Lower leg skin (tissue), 4 donors: ENCODE measurements around the gene GNB5. TPM values are rescaled to one million over a fixed set of nuclear protein-coding genes. Genes with fewer than 3 reads are reported as not detected.

Experiments used
- DNase-seq, 2 donors: peaks; one replicate each; pipeline ENCODE4 v3.0.0-alpha.2; 2019; ENCODE audit warnings: low spot score in 2 of 2
- H3K4me3 ChIP-seq: fragments of 200-600 bp; sonication (generic); 2 replicates; pipeline ENCODE4 v1.5.1; 2017; ENCODE audit warnings: mild to moderate bottlenecking, low read depth; ENCODE audit not compliant: poor library complexity, severe bottlenecking
- POLR2A ChIP-seq, 2 donors: fragments of 450-650 bp; IDR thresholded peaks; one replicate each; pipeline ENCODE4 v1.6.1; 2016 to 2017; ENCODE audit warnings: antibody characterized with exemption in 2 of 2, mild to moderate bottlenecking in 1 of 2, moderate library complexity in 1 of 2
- WGBS, 2 donors: methylation state at CpG; one replicate each; pipeline ENCODE4 v1.1.5; 2018; 5-methylcytosine and 5-hydroxymethylcytosine counted together
- intact Hi-C: fragments of 100-400 bp; cut with DNase I; formaldehyde crosslinking; loops from one replicate; pipeline ENCODE4 v1.15.0; 2023; ENCODE audit warnings: low total_unique reads
- total RNA-seq, 4 donors: library from RNA; depleted of rRNA; stranded (reverse); fragments of >200 nt; gene quantifications; one replicate each; pipeline ENCODE4 v1.1.0, GENCODE V29; 2016
- TF ChIP-seq, protein P1 (sequence below), 3 donors: fragments of 450-650 bp; IDR thresholded peaks; one replicate each; pipeline ENCODE4 v1.5.1; 2016; ENCODE audit warnings: antibody characterized with exemption in 3 of 3, mild to moderate bottlenecking in 3 of 3, moderate library complexity in 2 of 3

GNB5 gene
- total RNA-seq, 4 donors from 2014 or later = 15.7 to 30.7 (median 21.9) TPM

DNA sequence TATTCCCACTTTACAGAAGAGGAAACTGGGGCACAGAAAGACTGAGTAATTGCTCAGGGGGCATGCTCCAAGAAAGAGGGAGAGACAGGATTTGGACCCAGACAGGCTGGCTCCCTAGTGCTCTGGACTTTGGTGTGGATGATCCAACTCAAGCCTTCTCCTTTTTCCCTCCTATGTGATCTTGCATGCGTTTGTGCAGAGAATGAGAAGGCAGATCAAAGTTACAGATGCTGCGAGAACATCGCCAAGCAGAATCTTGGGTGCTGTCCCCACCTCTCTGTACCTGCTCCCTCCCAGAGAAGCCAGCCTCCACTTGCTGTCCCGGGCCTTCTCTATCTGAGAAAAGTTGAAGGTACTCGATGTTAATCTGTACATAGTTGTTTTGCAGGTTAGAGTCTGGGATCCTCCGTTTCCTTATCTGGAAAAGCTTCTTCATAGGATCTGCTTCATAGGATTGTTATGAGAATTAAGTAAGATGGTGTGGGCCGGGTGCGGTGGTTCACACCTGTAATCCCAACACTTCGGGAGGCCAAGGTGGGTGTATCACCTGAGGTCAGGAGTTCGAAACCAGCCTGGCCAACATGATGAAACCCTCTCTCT lies 10.2 kb downstream of the GNB5 start:
- WGBS, 2 donors = 82 to 83% methylated on average over 10 of the region's 10 CpGs
- intact Hi-C loops = no loop called here
- DNase-seq = peak in 1 of 2 donors; percentile 67
- no peak overlapping the region for H3K4me3 ChIP-seq
- TF ChIP-seq, protein P1, sequence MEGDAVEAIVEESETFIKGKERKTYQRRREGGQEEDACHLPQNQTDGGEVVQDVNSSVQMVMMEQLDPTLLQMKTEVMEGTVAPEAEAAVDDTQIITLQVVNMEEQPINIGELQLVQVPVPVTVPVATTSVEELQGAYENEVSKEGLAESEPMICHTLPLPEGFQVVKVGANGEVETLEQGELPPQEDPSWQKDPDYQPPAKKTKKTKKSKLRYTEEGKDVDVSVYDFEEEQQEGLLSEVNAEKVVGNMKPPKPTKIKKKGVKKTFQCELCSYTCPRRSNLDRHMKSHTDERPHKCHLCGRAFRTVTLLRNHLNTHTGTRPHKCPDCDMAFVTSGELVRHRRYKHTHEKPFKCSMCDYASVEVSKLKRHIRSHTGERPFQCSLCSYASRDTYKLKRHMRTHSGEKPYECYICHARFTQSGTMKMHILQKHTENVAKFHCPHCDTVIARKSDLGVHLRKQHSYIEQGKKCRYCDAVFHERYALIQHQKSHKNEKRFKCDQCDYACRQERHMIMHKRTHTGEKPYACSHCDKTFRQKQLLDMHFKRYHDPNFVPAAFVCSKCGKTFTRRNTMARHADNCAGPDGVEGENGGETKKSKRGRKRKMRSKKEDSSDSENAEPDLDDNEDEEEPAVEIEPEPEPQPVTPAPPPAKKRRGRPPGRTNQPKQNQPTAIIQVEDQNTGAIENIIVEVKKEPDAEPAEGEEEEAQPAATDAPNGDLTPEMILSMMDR (IDR thresholded peaks at IDR 0.05) = no peak
- no peak for TF ChIP-seq POLR2A (IDR thresholded peaks at IDR 0.05)

DNA sequence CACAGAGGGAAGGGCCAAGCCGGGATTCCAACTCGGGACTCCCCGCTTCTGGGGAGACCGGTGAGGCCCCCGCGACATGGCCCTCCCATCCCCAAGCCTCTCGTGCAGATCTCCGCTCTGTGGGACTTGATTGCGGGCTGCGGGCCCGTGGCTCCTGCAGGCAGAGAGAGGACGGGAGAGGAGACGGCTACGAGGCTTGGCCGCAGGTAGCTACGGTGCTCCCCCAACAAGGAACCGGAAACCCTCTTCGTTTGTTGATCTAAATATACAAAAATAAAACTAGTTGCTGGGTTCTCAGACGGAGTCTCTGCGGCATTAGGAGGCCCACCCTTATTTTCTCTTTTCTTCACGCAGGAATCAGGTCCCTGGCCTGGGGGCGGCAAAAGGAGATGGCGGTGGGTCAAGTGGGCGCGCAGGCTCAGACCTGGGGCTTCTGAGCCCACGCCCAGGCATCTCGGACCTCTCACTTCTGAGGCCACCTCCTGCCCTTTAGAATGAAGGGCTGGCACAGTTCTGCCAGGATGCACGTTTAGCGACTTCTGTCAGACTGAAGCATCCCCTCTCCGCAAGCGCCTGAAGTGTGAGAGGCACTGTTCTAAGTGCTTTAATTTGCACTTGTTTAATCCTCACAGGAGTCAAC lies 10.9 kb downstream of the GNB5 start:
- 11 to 12% methylated on average over 31 of the region's 31 CpGs for WGBS, 2 donors
- peak; percentile 24 to 65 for DNase-seq
- H3K4me3 ChIP-seq = peak overlapping the region; percentile 70
- TF ChIP-seq POLR2A (IDR thresholded peaks at IDR 0.05) = no peak
- TF ChIP-seq, protein P1 (IDR thresholded peaks at IDR 0.05) = no peak
- intact Hi-C loops = no loop called here

DNA sequence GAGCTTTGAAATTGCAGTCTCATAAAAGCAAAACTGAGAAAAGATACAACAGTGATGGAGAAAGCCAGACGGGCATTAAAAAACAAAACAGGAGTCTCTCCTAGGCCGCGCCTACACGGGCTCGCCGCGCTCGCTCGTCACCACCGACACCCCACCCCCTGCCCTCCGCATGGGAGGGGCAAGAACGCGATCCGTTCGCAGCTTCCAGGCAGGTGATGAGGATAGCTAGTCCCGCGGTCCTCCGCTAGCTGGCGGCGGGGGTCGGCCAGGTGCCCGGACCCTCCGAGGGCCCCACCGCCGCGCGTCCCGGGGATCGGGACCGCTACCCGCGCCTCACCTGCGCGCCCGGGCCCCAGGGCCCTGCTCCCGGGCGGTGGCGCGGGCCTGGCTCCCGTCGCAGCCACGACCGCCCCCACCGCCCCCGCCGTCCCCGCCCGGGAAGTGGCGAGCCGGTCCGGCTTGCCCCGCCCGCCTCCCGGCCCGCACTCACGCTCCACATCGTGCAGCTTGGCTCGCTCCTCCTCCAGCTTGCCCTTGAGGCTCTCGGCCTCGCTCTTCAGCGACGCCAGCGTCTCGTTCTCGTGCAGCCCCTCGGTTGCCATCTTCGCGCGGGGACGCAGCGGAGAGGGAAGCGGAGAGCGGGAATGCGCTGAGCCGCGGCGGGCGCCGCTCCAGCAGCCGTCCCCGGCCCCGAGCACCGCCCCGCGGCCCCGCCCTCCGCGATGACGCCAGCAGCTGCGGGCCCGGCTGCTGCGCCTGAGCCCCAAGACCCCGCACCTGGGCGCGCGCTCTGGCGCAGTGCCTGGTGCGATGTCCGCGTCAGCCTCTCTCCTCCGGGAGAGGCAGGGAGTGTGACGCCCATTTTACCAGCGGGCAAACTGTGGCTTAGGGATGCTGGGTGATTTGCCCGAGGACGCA lies 11.7 kb downstream of the GNB5 start:
- peak; percentile 78 to 97 for DNase-seq
- WGBS, 2 donors = 1% methylated on average over 54 to 63 of the region's 105 CpGs

DNA sequence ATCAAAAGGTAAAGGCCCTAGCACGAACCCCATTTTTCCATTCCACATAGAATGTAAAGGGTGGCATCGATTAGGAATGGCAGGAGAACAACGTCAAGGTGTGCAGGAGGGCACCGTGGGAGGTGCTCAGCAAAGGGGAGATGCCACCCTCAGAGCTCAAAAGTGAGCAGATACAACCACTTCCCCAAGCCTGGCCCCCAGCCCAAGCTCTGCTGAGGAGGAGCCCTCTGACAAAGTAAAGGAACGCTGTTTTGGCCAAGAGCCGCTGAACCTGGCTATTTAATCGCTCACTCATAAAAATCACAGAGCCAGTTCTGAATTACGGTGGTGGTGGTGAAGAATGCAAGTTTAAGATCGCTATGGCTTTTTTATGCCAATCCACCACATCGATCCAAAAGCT lies 12.4 kb downstream of the GNB5 start:
- intact Hi-C loops = no loop called here
- WGBS, 2 donors = 24% methylated on average over 10 of the region's 10 CpGs
- TF ChIP-seq, protein P1 (IDR thresholded peaks at IDR 0.05) = no peak
- TF ChIP-seq POLR2A (IDR thresholded peaks at IDR 0.05) = no peak
- peak overlapping the region; percentile 70 for H3K4me3 ChIP-seq
- DNase-seq = peak in 1 of 2 donors; percentile 81

More for the DNA sequence above, 11.7 kb downstream of the GNB5 start:
- H3K4me3 ChIP-seq = peak overlapping the region; percentile 70
- TF ChIP-seq, protein P1 (IDR thresholded peaks at IDR 0.05) = no peak
- peak in 1 of 2 donors; percentile 9 for TF ChIP-seq POLR2A (IDR thresholded peaks at IDR 0.05)
- intact Hi-C loops = no loop called here

DNA sequence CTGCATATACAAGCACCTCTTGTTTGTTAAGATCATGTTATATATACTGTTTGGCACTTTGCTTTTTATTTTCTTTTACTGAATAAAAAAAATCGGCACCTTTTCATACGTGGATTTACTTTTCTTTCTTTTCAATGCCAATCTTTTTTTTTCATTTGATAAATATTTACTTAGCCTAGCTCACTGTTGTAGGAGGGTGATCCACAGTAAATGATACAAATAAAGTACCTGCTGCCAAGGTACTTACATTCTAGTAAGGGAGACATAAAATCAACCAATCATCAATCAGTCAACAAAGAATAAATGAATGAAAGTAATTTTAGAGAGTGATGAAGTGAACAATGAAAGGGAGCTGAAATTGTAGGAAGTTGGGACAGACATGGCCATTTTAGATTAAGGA lies 18.3 kb downstream of the GNB5 start:
- intact Hi-C loops = no loop called here
- no peak overlapping the region for H3K4me3 ChIP-seq
- 80 to 84% methylated on average over 2 of the region's 2 CpGs for WGBS, 2 donors
- DNase-seq = no peak
- no peak for TF ChIP-seq POLR2A (IDR thresholded peaks at IDR 0.05)
- TF ChIP-seq, protein P1 (IDR thresholded peaks at IDR 0.05) = no peak
